Glomerular visceral epithelial cell (primary cell): ENCODE results near the gene TMEM63A.
"Not testable (repeated sequence)": the region's sequence is repeated elsewhere in the genome, so short reads cannot be mapped to it uniquely, and the experiment has no call there.

Experiments
- DNase-seq: peaks from one replicate; pipeline ENCODE4 v3.0.0-alpha.2; 2016; ENCODE audit errors: extremely low spot score

TMEM63A gene

GRCh38 chr1:225845571-225846259, 36.5 kb downstream of the TMEM63A start:
- DNase-seq: peak; percentile 76

- no peak for DNase-seq
Observed at GRCh38 chr1:225845097-225845496, 37.1 kb downstream of the TMEM63A start.

- no peak for DNase-seq
Observed at GRCh38 chr1:225844236-225845061, 37.7 kb downstream of the TMEM63A start.

GRCh38 chr1:225843426-225843795, 38.8 kb downstream of the TMEM63A start:
- no peak for DNase-seq

- DNase-seq: no peak
Observed at GRCh38 chr1:225842788-225843425, 39.3 kb downstream of the TMEM63A start.

- no peak for DNase-seq
Observed at GRCh38 chr1:225842074-225842473, 40.1 kb downstream of the TMEM63A start.

- DNase-seq: no peak
Observed at GRCh38 chr1:225840713-225841112, 41.5 kb downstream of the TMEM63A start.

- no peak for DNase-seq
Observed at GRCh38 chr1:225840223-225840610, 42.0 kb downstream of the TMEM63A start.

- no peak for DNase-seq
Observed at GRCh38 chr1:225838793-225839192, 43.4 kb downstream of the TMEM63A start.

GRCh38 chr1:225836296-225836695, 45.9 kb downstream of the TMEM63A start:
- DNase-seq: not testable (repeated sequence)

GRCh38 chr1:225835856-225836255, 46.3 kb downstream of the TMEM63A start:
- no peak for DNase-seq

- DNase-seq: no peak
Observed at GRCh38 chr1:225834417-225835329, 47.5 kb downstream of the TMEM63A start.

- DNase-seq: no peak
Observed at GRCh38 chr1:225830841-225831240, 51.3 kb downstream of the TMEM63A start.

- DNase-seq: no peak
Observed at GRCh38 chr1:225828706-225829345, 53.4 kb downstream of the TMEM63A start.

- no peak for DNase-seq
Observed at GRCh38 chr1:225827076-225827475, 55.1 kb downstream of the TMEM63A start.

- DNase-seq: no peak
Observed at GRCh38 chr1:225825607-225826007, 56.6 kb downstream of the TMEM63A start.

GRCh38 chr1:225825078-225825477, 57.1 kb downstream of the TMEM63A start:
- no peak for DNase-seq

- DNase-seq: no peak
Observed at GRCh38 chr1:225824533-225824941, 57.6 kb downstream of the TMEM63A start.

GRCh38 chr1:225823811-225824261, 58.3 kb downstream of the TMEM63A start:
- DNase-seq: no peak

GRCh38 chr1:225822655-225823403, 59.4 kb downstream of the TMEM63A start:
- no peak for DNase-seq
